CD14-positive monocyte (primary cell): ENCODE data around the gene KLHL3. TPM values are rescaled to one million over a fixed set of nuclear protein-coding genes. Genes with fewer than 3 reads are reported as not detected.

Source experiments
- DNase-seq, 3 donors: peaks; one replicate each; pipeline ENCODE4 v3.0.0-alpha.2; 2011 to 2022
- H2AFZ ChIP-seq: 2 replicates; pipeline ENCODE4 v1.6.0; 2012; ENCODE audit warnings: mild to moderate bottlenecking, low read depth, low read length, inconsistent platforms; ENCODE audit not compliant: insufficient read depth, poor library complexity, severe bottlenecking
- H3K27ac ChIP-seq, 2 donors: 1 replicate in 1 of 2; 2 replicates in 1 of 2; pipeline ENCODE4 v1.5.1; 2012 to 2013; ENCODE audit warnings: low read length in 2 of 2, control low read depth in 1 of 2, inconsistent platforms in 1 of 2, low read depth in 1 of 2, mild to moderate bottlenecking in 1 of 2
- H3K27me3 ChIP-seq, 2 donors: one replicate each; pipeline versions ENCODE4 v1.6.0 to v1.6.1; 2011 to 2013; ENCODE audit warnings: low read length in 2 of 2; ENCODE audit not compliant: control insufficient read depth in 2 of 2, insufficient read depth in 2 of 2
- H3K36me3 ChIP-seq, 2 donors: replicated peaks in 1 of 2; 1 replicate in 1 of 2; 2 replicates in 1 of 2; pipeline versions ENCODE4 v1.5.1 to v1.6.1; 2012 to 2013; ENCODE audit warnings: low read length in 2 of 2, control low read depth in 1 of 2, inconsistent platforms in 1 of 2, mild to moderate bottlenecking in 1 of 2; ENCODE audit not compliant: insufficient read depth in 2 of 2, control insufficient read depth in 1 of 2
- H3K4me1 ChIP-seq, 2 donors: 1 replicate in 1 of 2; 2 replicates in 1 of 2; pipeline versions ENCODE4 v1.5.1 to v1.6.1; 2012 to 2013; ENCODE audit warnings: low read length in 2 of 2, control low read depth in 1 of 2, inconsistent platforms in 1 of 2, mild to moderate bottlenecking in 1 of 2, moderate library complexity in 1 of 2; ENCODE audit not compliant: insufficient read depth in 2 of 2, control insufficient read depth in 1 of 2
- H3K4me2 ChIP-seq: replicated peaks from 2 replicates; pipeline ENCODE3; 2012; ENCODE audit warnings: low read length, moderate library complexity, mild to moderate bottlenecking; ENCODE audit not compliant: poor library complexity, severe bottlenecking; ENCODE audit errors: extremely low read depth
- H3K4me3 ChIP-seq, 3 experiments: fragments of 200-600 bp in 1 of 3; sonication (generic) in 1 of 3; replicated peaks in 1 of 3; 1 replicate in 2 of 3; 2 replicates in 1 of 3; pipeline ENCODE4 v1.5.1; 2011 to 2013; ENCODE audit warnings: low read length in 3 of 3, mild to moderate bottlenecking in 3 of 3, control low read depth in 2 of 3, low read depth in 2 of 3, inconsistent platforms in 1 of 3, moderate library complexity in 1 of 3
- H3K79me2 ChIP-seq: 2 replicates; pipeline ENCODE4 v1.6.0; 2012; ENCODE audit warnings: mild to moderate bottlenecking, control low read depth, inconsistent platforms, low read length, moderate library complexity; ENCODE audit not compliant: insufficient read depth
- H3K9ac ChIP-seq: 2 replicates; pipeline ENCODE4 v1.6.0; 2017; ENCODE audit warnings: low read length, mild to moderate bottlenecking; ENCODE audit not compliant: insufficient read depth, poor library complexity, severe bottlenecking
- H3K9me3 ChIP-seq, 2 donors: replicated peaks in 1 of 2; 1 replicate in 1 of 2; 2 replicates in 1 of 2; pipeline versions ENCODE4 v1.5.1 to v1.6.1; 2012 to 2013; ENCODE audit warnings: low read length in 2 of 2, control low read depth in 1 of 2; ENCODE audit not compliant: control insufficient read depth in 1 of 2, insufficient read depth in 1 of 2
- H4K20me1 ChIP-seq: 2 replicates; pipeline ENCODE4 v1.6.0; 2012; ENCODE audit warnings: mild to moderate bottlenecking, low read length, control low read depth, moderate library complexity; ENCODE audit not compliant: insufficient read depth
- H3K27ac Mint-ChIP-seq, 7 donors: one replicate each; pipeline ENCODE4 v1.8.0; 2020; ENCODE audit warnings: mild to moderate bottlenecking in 7 of 7, mixed read lengths in 7 of 7, moderate library complexity in 6 of 7, inconsistent platforms in 2 of 7
- H3K27me3 Mint-ChIP-seq, 3 donors: one replicate each; pipeline ENCODE4 v1.8.0; 2021 to 2022; ENCODE audit warnings: low read depth in 3 of 3, mild to moderate bottlenecking in 3 of 3, mixed read lengths in 3 of 3, moderate library complexity in 3 of 3, inconsistent platforms in 1 of 3
- H3K36me3 Mint-ChIP-seq, 2 donors: one replicate each; pipeline ENCODE4 v1.8.0; 2020; ENCODE audit warnings: mixed read lengths in 2 of 2, inconsistent platforms in 1 of 2, mild to moderate bottlenecking in 1 of 2
- H3K4me1 Mint-ChIP-seq: one replicate; pipeline ENCODE4 v1.8.0; 2020; ENCODE audit warnings: mild to moderate bottlenecking, mixed read lengths
- H3K4me3 Mint-ChIP-seq, 2 donors: one replicate each; pipeline ENCODE4 v1.8.0; 2020; ENCODE audit warnings: mild to moderate bottlenecking in 2 of 2, mixed read lengths in 2 of 2, moderate library complexity in 1 of 2
- H3K9me3 Mint-ChIP-seq, 7 donors: one replicate each; pipeline ENCODE4 v1.8.0; 2020 to 2022; ENCODE audit warnings: mixed read lengths in 7 of 7, mild to moderate bottlenecking in 6 of 7, moderate library complexity in 6 of 7, inconsistent platforms in 2 of 7
- CTCF ChIP-seq: fragments of 200-600 bp; IDR thresholded peaks from one replicate; pipeline ENCODE4 v1.8.0; 2022; ENCODE audit warnings: antibody characterized with exemption, mild to moderate bottlenecking
- whole genome bisulfite sequencing: methylation state at CpG from one replicate; pipeline ENCODE4 v1.1.5; 2013; ENCODE audit warnings: missing lambda C conversion rate; ENCODE audit not compliant: insufficient coverage; 5-methylcytosine and 5-hydroxymethylcytosine counted together
- intact Hi-C, 2 donors: fragments of 100-400 bp; cut with micrococcal nuclease; formaldehyde crosslinking; loops; one replicate each; pipeline versions ENCODE4 v1.15.0 to v1.15.1; 2023
- polyA plus RNA-seq, 3 donors: library from polyadenylated mRNA; depleted of rRNA in 1 of 3; unstranded in 2 of 3; stranded (reverse) in 1 of 3; fragments of 300-500 nt in 2 of 3; fragments of >200 nt in 1 of 3; fragmentation: Illumina TruSeq in 2 of 3; gene quantifications; 1 replicate in 2 of 3; 2 replicates in 1 of 3; pipeline ENCODE4 v1.2.3, GENCODE V29; 2012 to 2021

KLHL3 gene
- polyA plus RNA-seq, 3 donors: 0.71 TPM; not detected in 2

GRCh38 chr5:137594717-137595116 is 141.2 kb downstream of the KLHL3 start:
- Histone ChIP-seq H3K27me3 (peaks cover 29 to 50% of the 10 kb centered on the region in 2 donors), H4K20me1 (no peaks in the 10 kb centered on the region), H2AFZ (no peak overlapping the region), H3K9ac (no peak overlapping the region), H3K4me2 (no peak overlapping the region), H3K79me2 (no peaks in the 10 kb centered on the region), H3K36me3 (no peaks in the 10 kb centered on the region), H3K9me3 (no peaks in the 10 kb centered on the region), H3K27ac (no peak overlapping the region), H3K4me1 (no peaks in the 10 kb centered on the region), H3K4me3 (no peak overlapping the region)
- H3K27me3 Mint-ChIP-seq: peaks cover 33 to 49% (median 44%) of the 10 kb centered on the region in 3 donors
- H3K4me1 Mint-ChIP-seq: no peaks in the 10 kb centered on the region
- H3K27ac Mint-ChIP-seq: no peak overlapping the region
- WGBS: no CpG with 5 or more reads among the region's 2 CpGs
- intact Hi-C loops: no loop called here
- peaks cover 2 to 8% (median 5%) of the 10 kb centered on the region in 7 donors for H3K9me3 Mint-ChIP-seq
- H3K36me3 Mint-ChIP-seq: no peaks in the 10 kb centered on the region
- no peak for TF ChIP-seq CTCF
- no peak for DNase-seq
- H3K4me3 Mint-ChIP-seq: no peak overlapping the region

GRCh38 chr5:137592317-137592716 is 143.6 kb downstream of the KLHL3 start:
- H2AFZ ChIP-seq: no peak overlapping the region
- no peak overlapping the region for H3K27ac ChIP-seq
- no CpG with 5 or more reads among the region's 3 CpGs for WGBS
- H3K27ac Mint-ChIP-seq: no peak overlapping the region
- no peaks in the 10 kb centered on the region for H3K4me1 Mint-ChIP-seq
- H3K9me3 Mint-ChIP-seq: peaks cover 0 to 8% (median 3%) of the 10 kb centered on the region in 7 donors
- peaks cover 31 to 32% of the 10 kb centered on the region in 2 donors for H3K27me3 ChIP-seq
- H3K4me1 ChIP-seq: no peaks in the 10 kb centered on the region
- no peaks in the 10 kb centered on the region for H4K20me1 ChIP-seq
- no peak overlapping the region for H3K9ac ChIP-seq
- no peak for DNase-seq
- no peaks in the 10 kb centered on the region for H3K79me2 ChIP-seq
- H3K36me3 Mint-ChIP-seq: no peaks in the 10 kb centered on the region
- no peak overlapping the region for H3K4me2 ChIP-seq
- no peak overlapping the region for H3K4me3 Mint-ChIP-seq
- TF ChIP-seq CTCF: no peak
- H3K9me3 ChIP-seq: no peaks in the 10 kb centered on the region
- H3K27me3 Mint-ChIP-seq: peaks cover 20 to 34% (median 30%) of the 10 kb centered on the region in 3 donors
- H3K36me3 ChIP-seq: no peaks in the 10 kb centered on the region
- no peak overlapping the region for H3K4me3 ChIP-seq
- intact Hi-C loops: no loop called here
